Activated T-cell treated with anti-CD3 and anti-CD28 coated beads for 4 hours (primary cell): Measurements from ENCODE around the gene NADK.
"Not testable (repeated sequence)": the region's sequence is repeated elsewhere in the genome, so short reads cannot be mapped to it uniquely, and the experiment has no call there.

Source experiments
- DNase-seq: peaks from one replicate; pipeline ENCODE4 v3.0.0-alpha.2; 2020

Gene NADK

DNA sequence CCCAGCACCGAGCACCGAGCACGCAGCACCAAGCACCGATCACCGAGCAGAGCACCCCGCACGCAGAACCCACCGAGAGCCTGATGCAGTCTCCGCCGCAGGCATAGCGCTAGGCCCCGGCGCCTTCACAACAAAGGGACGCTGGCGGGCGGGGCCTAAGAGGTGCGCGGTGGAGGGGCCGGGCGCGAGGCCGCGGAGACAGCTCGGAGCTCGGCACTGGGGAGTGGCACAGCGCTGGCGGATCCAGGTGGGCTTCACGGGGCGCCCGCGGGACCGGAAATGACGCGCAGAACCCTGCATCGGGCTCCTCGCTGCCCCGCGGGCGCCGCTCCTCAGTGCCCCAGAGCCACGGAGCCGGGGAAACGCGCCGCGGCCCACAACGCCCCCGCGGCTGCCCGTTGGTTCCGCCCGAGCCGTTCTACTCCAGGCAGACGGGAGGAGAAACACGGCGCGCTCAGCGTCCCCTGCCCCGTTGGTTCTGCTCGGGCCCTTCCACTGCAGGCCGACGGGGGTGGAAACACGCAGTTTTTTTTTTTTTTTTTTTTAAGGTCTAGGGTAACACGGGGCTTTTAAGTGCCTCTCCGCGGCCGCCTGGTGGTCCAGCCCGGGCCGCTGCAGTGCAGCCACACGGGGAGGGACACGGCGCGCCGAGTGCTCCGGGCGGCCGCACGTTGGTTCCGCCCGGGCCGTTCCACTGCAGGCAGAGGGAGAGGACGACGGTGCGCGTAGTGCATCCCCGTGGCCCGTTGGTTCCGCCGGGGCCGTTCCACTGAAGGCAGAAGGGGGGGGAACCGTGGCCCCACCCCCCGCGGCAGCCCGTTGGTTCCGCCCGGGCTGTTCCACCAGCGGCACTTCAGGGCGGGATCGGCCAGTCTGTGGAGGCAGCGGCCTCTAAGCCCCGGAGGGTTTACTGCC lies 32.4 kb downstream of the NADK start:
- peak; percentile 89 for DNase-seq

DNA sequence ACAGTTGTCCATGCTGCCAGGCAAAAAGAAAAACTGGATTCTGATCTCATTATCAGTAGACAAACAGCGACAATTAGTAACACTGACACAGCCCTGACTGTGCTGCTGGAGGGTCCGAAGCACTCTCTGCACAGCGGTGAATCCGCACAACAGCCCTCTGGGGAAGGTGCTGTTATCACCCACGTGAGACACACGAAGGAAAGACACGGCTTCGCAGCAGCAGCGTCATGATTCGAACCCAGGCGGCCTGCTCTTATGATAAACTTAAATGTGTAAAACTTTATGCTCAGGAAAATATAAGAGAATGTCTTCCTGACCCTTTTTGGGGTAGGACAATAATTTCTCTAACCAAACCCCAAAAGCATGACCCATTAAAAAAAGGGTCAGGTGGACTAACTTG lies 35.7 kb downstream of the NADK start:
- not testable (repeated sequence) for DNase-seq

DNA sequence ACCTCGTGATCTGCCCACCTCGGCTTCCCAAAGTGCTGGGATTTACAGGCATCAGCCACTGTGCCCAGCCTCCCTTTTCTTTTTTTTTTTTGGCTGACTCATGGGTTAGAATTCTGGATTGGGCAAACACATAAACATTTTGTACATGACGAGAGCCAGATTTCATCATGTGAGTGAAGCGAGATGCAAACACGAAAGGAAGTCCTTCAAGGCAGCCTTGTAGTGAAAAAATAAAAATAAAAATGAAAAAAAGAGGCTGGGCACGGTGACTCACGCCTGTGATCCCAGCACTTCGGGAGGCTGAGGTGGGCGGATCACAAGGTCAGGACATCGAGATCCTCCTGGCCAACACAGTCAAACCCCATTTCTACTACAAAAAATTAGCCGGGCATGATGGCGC lies 37.3 kb downstream of the NADK start:
- DNase-seq, result not testable (repeated sequence)

DNA sequence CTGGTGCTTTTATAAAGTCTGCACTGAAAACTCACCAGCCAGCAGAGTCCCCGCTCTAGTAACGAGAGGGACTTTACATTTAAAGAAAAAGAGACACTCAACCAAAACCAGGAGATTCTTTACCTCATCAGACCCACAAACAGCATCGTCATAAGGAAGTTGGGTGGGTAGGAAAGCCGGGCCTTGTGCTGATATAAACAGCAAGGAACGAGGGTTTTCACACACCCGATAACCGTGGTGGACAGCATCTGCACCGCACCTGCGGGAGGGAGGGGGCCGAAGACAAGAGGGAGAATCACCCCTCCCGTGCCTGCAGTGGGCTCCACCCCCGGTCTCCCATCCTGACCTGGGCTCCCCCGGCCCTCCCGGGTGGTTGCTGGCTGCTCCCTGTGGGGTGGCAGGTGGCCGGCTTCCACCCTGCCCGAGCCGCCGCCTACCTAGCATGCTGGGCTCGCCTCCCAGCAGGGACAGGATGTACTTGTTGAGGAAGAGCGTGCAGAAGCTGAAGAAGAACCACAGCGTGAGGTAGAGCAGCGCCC lies 39.4 kb downstream of the NADK start:
- DNase-seq, result not testable (repeated sequence)

GRCh38 chr1:1737675-1738590 lies 40.3 kb downstream of the NADK start:
- DNase-seq, result not testable (repeated sequence)

GRCh38 chr1:1732381-1732780 lies 45.9 kb downstream of the NADK start:
- DNase-seq, result no peak

DNA sequence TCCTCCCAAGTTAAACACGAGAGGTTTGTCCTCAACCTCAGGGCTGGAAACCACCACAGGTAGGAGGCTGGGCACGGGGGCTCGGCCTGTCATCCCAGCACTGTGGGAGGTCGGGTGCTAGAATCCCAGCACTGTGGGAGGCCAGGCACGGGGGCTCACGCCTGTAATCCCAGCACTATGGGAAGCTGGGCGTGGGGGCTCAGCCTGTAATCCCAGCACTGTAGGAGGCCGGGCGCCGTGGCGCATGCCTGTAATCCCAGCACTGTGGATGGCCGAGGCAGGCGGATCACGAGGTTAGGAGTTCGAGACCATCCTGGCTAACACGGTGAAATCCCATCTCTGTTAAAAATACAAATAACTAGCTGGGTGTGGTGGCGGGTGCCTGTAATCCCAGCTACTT lies 47.4 kb downstream of the NADK start:
- DNase-seq, result no peak

DNA sequence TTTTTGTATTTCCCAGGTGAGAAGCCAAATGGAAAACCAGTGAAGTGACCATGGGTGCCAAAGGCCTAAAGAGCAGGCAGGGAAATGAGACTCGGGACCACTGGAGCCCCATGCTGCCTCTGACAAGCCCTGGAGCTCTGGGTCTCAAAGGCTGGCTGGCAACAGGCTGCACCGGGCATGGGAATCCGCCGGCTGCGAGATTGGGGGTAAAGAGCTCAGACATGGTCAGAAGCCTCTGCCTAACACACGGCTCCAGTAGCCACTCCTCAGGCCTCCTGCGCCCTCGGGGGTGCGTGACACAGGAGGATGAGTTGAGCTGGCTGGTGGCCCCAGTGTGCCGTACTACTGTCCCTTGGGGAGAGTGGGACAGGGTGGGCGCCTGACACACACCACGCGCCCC lies 48.0 kb downstream of the NADK start:
- DNase-seq, result not testable (repeated sequence)

DNA sequence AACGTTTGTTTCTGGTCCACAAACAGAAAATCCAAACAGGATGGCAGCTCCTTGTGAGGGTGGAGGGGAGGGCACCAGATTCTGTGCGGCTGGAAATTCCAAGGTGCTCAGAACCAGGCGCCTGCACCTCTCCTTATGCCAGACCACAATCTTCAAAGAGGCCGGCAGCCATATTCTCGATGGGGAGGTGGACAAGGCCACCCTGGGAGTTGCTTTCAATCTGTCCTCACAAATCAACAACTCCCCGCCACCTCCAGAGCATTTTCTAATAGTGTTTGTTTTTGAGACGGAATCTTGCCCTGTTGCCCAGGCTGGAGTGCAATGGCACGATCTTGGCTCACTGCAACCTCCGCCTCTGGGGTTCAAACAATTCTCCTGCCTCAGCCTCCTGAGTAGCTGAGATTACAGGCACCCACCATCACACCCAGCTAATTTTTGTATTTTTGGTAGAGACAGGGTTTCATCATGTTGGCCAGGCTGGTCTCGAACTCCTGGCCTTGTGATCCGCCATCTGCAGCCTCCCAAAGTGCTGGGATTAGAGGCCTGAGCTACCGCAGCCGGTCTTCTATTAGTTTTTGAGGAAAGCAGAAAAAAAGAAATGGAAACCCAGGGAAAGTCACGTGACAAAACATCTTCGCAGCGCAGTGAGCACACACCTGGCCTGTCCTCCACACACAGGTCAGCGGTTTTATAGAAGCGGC lies 49.0 kb downstream of the NADK start:
- not testable (repeated sequence) for DNase-seq

GRCh38 chr1:1728308-1729005 lies 49.8 kb downstream of the NADK start:
- not testable (repeated sequence) for DNase-seq

GRCh38 chr1:1727131-1727651 lies 51.1 kb downstream of the NADK start:
- not testable (repeated sequence) for DNase-seq

- DNase-seq, result not testable (repeated sequence)
Measured at GRCh38 chr1:1726088-1726487, 52.2 kb downstream of the NADK start.

GRCh38 chr1:1724035-1724864 lies 54.0 kb downstream of the NADK start, which contains the start of gene CDK11A:
Gene CDK11A, minus strand, starts transcription at chr1:1724357. Its CDS starts 1,539 bp downstream, at chr1:1722818.
- peak; percentile 98 for DNase-seq

DNA sequence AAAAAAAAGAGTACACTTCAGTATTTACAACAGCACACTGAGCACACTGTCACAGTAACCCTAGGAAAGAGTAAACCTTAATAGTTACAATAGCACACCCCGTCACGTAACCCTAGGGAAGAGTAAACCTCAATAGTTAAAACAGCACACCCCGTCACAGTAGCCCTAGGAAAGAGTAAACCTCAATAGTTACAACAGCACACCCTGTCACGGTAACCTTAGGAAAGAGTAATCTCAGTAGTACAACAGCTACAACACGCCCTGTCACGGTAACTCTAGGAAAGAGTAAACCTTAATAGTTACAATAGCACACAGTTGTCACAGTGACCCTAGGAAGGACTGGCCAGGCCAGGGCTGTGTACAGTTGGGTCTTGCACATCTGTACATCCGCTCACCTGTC lies 57.1 kb downstream of the NADK start:
- no peak for DNase-seq

GRCh38 chr1:1715109-1715883 lies 63.0 kb downstream of the NADK start:
- DNase-seq, result not testable (repeated sequence)

DNA sequence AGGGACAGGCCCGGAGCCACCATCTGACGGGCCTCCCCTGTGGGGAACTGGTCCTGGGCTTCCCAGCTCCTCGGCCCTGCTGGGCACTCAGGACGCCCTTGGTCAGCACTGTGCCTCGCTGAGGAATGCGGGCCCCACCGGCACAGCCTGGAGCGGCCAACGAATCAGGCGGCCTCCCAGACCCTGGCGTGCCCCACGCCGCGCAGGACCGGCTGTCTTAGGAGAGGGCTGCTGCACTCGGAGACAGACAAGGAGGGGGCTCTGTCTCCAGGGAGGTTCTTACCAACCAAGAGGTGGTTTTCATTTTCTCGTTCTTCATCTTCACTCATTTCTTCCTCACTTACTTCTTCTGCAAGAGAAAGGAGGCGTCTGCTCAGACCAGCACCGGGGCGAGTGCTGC lies 70.4 kb downstream of the NADK start:
- DNase-seq, result not testable (repeated sequence)

- DNase-seq, result not testable (repeated sequence)
Measured at GRCh38 chr1:1707241-1707640, 71.0 kb downstream of the NADK start.

DNA sequence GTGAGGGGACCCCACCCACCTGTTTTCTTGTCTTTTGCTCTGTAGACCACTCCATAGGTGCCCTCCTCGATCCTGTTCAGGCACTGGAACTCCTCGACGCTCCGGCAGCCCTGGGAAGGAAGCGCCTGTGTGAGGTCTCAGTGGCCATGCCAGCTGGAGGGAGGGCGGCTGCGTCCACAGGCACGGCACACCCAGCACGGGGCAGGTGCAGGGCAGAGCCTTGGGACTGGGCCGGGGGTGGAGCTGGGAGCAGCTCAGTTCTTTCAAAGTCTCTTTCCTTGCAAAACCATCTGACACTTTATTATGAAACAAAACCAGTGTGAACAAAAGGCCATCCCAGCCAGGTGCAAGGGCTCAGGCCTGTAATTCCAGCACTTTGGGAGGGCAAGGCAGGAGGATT lies 72.6 kb downstream of the NADK start:
- not testable (repeated sequence) for DNase-seq

- not testable (repeated sequence) for DNase-seq
Measured at GRCh38 chr1:1704284-1704957, 73.8 kb downstream of the NADK start.
